ENCODE measurements around the gene FGD2.

The FGD2 gene, protein sequence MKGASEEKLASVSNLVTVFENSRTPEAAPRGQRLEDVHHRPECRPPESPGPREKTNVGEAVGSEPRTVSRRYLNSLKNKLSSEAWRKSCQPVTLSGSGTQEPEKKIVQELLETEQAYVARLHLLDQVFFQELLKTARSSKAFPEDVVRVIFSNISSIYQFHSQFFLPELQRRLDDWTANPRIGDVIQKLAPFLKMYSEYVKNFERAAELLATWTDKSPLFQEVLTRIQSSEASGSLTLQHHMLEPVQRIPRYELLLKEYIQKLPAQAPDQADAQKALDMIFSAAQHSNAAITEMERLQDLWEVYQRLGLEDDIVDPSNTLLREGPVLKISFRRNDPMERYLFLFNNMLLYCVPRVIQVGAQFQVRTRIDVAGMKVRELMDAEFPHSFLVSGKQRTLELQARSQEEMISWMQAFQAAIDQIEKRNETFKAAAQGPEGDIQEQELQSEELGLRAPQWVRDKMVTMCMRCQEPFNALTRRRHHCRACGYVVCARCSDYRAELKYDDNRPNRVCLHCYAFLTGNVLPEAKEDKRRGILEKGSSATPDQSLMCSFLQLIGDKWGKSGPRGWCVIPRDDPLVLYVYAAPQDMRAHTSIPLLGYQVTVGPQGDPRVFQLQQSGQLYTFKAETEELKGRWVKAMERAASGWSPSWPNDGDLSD

DNA sequence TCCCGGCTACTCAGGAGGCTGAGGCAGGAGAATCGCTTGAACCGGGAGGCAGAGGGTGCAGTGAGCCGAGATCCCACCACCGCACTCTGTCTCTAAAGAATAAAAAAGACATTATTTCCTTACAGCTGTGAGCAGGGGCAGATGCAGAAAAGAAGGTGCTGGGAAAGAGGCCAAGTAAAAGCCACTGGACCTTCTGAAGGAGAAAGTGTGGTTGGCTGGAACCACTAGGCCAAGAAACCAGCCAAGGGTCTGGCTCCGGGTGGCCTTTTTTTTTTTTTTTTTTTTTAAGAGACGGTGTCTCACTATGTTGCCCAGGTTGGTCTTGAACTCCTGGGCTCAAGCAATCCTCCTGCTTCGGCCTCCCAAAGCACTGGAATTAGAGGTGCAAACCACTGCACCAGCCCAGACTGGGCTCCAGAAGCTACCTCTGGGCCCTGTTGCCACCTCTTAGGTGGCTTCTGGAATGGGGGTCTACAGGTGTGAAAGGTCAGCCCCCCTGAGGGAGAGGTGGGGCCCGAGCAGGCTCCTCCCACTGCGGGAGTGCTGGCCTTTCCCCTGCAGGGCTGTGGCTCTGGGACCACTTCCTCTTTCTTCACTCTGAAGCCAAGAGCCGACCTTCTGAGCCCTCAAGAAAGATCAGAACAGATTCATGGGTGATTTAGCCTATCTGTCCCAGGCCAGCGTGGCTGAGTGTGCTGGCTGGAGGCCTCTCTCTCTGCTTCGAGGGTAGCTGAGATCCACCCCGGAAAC is at the start of gene FGD2:
TSS of gene FGD2 (plus strand) at position 595 of the 750 bp plus-strand sequence. CDS start 163 bp downstream, outside the sequence.
- no peaks in the 10 kb centered on the region for H3K27me3 ChIP-seq (ENCODE audit: control insufficient read depth in 1 of 2, insufficient read depth in 2 of 2, low read length in 2 of 2)
- H3K27ac ChIP-seq (ENCODE audit: low read depth, low read length) = peak within 1 kb of the TSS; percentile 44
- no peaks in the 10 kb centered on the region for H3K9me3 ChIP-seq (ENCODE audit: low read length)
- H3K36me3 ChIP-seq (ENCODE audit: insufficient read depth, low read length) = no peaks in the 10 kb centered on the region
- no peaks in the 10 kb centered on the region for H3K4me1 ChIP-seq (ENCODE audit: insufficient read depth, low read length)
- no peak within 1 kb of the TSS for H3K9ac ChIP-seq (ENCODE audit: low read length)
- no peak within 1 kb of the TSS for H3K4me3 ChIP-seq (ENCODE audit: low read depth in 1 of 2, low read length in 2 of 2)

DNA sequence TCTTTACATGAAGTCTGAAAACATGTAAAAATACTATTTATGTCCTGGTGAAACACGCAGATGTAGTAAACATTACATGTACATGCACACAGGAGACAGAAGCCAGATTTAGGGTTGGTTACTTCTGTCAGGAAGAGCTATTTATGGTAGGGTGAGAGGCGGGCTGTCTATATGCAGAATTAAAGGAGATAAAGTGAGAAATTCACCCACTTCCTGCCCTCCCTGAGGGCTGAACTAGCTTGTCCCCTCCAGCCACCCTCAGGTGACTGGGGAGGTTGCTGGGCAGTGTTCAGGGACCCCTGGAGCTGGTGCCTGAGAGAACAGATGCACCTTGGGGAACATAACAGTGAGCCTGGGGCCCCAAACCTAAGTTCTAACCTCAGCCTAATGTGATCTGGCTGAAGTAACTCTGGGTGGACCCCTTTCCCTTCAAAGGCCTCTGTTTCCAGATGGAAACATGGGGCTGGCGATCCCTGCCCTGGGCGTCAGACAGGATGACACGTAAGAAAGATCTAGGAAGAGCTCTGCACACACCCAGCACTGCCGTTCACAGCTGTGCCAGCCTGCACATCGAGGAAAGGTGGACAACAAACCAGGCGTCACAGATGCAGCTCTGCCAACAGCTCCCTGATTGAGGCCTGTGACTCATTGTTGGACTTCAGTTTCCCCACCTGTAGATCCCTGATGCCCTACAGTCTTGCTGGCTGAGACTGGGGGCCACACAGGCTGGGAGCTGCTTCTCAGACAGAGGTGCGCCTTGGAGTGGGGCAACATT is 49.6 kb upstream of the FGD2 start:
- H3K36me3 ChIP-seq (ENCODE audit: insufficient read depth, low read length) = no peaks in the 10 kb centered on the region
- H3K4me3 ChIP-seq (ENCODE audit: low read depth in 1 of 2, low read length in 2 of 2) = no peak overlapping the region
- no peak overlapping the region for H3K9ac ChIP-seq (ENCODE audit: low read length)
- H3K4me1 ChIP-seq (ENCODE audit: insufficient read depth, low read length) = no peaks in the 10 kb centered on the region
- no peaks in the 10 kb centered on the region for H3K9me3 ChIP-seq (ENCODE audit: low read length)
- H3K27ac ChIP-seq (ENCODE audit: low read depth, low read length) = no peak overlapping the region
- no peaks in the 10 kb centered on the region for H3K27me3 ChIP-seq (ENCODE audit: control insufficient read depth in 1 of 2, insufficient read depth in 2 of 2, low read length in 2 of 2)

DNA sequence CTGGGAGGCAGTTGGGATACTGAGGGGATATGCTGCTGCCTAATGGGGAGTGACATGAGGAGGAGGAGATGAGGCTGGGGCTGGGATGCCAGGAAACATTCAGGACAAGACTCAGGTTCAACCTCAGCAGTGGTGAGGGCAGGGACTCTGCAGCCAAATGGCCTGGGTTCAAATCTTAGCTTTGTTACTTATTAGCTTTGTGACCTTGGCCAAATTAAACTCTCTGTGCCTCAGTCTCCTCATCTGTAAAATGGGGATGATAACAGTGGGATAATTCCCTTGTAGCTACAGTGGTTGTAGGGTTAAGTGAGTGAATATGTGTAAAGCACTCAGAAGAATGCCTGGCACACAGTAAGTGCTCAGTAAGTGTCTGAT is 49.0 kb upstream of the FGD2 start:
- Histone ChIP-seq H3K4me3 (ENCODE audit: low read depth in 1 of 2, low read length in 2 of 2) (no peak overlapping the region), H3K27me3 (ENCODE audit: control insufficient read depth in 1 of 2, insufficient read depth in 2 of 2, low read length in 2 of 2) (no peaks in the 10 kb centered on the region), H3K36me3 (ENCODE audit: insufficient read depth, low read length) (no peaks in the 10 kb centered on the region), H3K4me1 (ENCODE audit: insufficient read depth, low read length) (no peaks in the 10 kb centered on the region), H3K27ac (ENCODE audit: low read depth, low read length) (no peak overlapping the region), H3K9me3 (ENCODE audit: low read length) (no peaks in the 10 kb centered on the region), H3K9ac (ENCODE audit: low read length) (no peak overlapping the region)

DNA sequence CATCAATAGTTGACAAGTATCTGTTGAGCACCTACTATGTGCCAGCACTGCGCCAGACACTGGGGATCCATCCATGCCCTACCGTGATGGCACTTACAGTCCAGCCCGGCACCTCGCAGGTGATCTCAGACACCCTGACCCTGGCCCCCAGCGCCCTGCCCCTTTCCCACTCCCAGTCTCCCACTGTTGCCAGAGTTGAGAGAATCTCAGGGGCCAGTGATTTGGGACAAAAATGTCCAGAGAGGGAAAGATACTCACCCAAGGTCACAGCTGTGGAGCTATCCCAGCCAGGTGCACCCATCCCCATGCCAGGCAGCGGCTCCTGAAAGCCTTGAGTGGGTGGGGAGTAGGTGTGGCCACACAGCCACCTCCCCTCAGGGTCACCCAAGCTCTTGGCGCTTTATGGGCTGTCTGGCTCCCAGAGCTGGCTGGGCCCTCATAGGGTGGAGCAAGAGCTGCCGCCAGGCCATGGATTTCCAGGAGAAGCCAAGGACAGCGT is 47.6 kb upstream of the FGD2 start:
- no peak overlapping the region for H3K27ac ChIP-seq (ENCODE audit: low read depth, low read length)

DNA sequence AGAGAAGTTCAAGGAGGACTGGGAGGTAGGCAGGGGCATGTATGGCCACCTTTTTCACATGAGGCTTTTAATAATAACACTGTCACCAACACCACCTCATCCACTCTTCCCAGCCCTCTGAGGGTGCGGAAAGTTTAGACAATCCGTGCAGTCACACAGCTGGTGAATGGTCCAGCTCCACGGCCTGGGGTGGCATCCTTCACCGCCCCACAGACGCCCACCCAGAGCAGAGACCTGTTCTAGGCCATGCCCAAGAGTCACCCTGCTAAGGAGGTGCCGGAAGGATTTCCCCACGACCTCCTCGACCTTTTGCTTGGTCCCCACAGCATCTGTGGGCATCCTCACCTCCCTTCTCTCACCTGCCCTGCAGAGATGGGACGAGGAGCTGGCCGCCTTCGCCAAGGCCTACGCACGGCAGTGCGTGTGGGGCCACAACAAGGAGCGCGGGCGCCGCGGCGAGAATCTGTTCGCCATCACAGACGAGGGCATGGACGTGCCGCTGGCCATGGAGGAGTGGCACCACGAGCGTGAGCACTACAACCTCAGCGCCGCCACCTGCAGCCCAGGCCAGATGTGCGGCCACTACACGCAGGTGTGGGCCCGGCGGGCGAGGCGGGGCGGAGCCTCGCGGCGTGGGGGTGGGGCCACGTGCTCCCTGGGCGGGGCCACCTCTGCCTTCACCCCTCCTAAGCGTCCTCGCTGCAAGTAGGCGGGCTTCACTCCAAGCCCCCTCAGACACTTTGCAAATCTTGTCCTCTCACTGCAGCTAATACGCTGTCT is 46.5 kb upstream of the FGD2 start:
- Histone ChIP-seq H3K4me1 (ENCODE audit: insufficient read depth, low read length) (peaks cover 2% of the 10 kb centered on the region), H3K27me3 (ENCODE audit: control insufficient read depth in 1 of 2, insufficient read depth in 2 of 2, low read length in 2 of 2) (no peaks in the 10 kb centered on the region), H3K9ac (ENCODE audit: low read length) (no peak overlapping the region), H3K4me3 (ENCODE audit: low read depth in 1 of 2, low read length in 2 of 2) (no peak overlapping the region), H3K27ac (ENCODE audit: low read depth, low read length) (no peak overlapping the region), H3K36me3 (ENCODE audit: insufficient read depth, low read length) (no peaks in the 10 kb centered on the region), H3K9me3 (ENCODE audit: low read length) (no peaks in the 10 kb centered on the region)

More for the DNA sequence above, 47.6 kb upstream of the FGD2 start:
- no peaks in the 10 kb centered on the region for H3K36me3 ChIP-seq (ENCODE audit: insufficient read depth, low read length)
- no peaks in the 10 kb centered on the region for H3K4me1 ChIP-seq (ENCODE audit: insufficient read depth, low read length)
- H3K4me3 ChIP-seq (ENCODE audit: low read depth in 1 of 2, low read length in 2 of 2) = no peak overlapping the region
- H3K27me3 ChIP-seq (ENCODE audit: control insufficient read depth in 1 of 2, insufficient read depth in 2 of 2, low read length in 2 of 2) = no peaks in the 10 kb centered on the region
- no peaks in the 10 kb centered on the region for H3K9me3 ChIP-seq (ENCODE audit: low read length)
- no peak overlapping the region for H3K9ac ChIP-seq (ENCODE audit: low read length)

DNA sequence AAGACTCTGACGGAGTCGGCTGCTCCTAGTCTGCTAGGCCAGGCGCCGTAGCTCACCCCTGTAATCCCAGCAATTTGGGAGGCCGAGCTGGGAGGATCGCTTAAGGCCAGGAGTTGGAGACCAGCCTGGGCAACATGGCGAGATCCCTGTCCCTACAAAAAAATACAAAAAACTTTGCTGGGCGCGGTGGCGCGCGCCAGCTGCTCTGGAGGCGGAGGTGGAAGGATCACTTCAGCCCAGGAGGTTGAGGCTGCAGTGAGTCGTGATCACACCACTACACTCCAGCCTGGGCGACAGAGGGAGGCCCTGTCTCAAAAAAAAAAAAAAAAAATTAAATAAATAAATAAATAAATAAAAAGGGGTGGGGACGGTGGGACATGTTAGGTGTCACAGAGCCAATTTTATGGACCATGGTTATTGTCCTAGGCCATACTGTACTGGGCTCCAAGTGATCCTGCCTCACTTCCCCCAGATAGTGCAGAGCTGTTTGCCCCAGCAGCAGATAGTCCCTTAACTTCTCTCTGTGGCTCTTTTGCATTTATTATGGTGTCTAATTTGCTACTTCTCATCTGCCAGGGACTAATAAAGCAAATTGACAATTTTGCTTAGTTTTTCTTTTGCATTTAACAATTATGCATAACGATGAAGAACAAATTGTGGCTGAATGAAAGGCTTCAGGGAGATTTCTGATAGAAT is 45.8 kb upstream of the FGD2 start:
- no peaks in the 10 kb centered on the region for H3K9me3 ChIP-seq (ENCODE audit: low read length)
- H3K4me1 ChIP-seq (ENCODE audit: insufficient read depth, low read length) = peaks cover 5% of the 10 kb centered on the region
- H3K36me3 ChIP-seq (ENCODE audit: insufficient read depth, low read length) = no peaks in the 10 kb centered on the region
- H3K27me3 ChIP-seq (ENCODE audit: control insufficient read depth in 1 of 2, insufficient read depth in 2 of 2, low read length in 2 of 2) = no peaks in the 10 kb centered on the region
- H3K4me3 ChIP-seq (ENCODE audit: low read depth in 1 of 2, low read length in 2 of 2) = no peak overlapping the region
- H3K9ac ChIP-seq (ENCODE audit: low read length) = no peak overlapping the region
- H3K27ac ChIP-seq (ENCODE audit: low read depth, low read length) = no peak overlapping the region

DNA sequence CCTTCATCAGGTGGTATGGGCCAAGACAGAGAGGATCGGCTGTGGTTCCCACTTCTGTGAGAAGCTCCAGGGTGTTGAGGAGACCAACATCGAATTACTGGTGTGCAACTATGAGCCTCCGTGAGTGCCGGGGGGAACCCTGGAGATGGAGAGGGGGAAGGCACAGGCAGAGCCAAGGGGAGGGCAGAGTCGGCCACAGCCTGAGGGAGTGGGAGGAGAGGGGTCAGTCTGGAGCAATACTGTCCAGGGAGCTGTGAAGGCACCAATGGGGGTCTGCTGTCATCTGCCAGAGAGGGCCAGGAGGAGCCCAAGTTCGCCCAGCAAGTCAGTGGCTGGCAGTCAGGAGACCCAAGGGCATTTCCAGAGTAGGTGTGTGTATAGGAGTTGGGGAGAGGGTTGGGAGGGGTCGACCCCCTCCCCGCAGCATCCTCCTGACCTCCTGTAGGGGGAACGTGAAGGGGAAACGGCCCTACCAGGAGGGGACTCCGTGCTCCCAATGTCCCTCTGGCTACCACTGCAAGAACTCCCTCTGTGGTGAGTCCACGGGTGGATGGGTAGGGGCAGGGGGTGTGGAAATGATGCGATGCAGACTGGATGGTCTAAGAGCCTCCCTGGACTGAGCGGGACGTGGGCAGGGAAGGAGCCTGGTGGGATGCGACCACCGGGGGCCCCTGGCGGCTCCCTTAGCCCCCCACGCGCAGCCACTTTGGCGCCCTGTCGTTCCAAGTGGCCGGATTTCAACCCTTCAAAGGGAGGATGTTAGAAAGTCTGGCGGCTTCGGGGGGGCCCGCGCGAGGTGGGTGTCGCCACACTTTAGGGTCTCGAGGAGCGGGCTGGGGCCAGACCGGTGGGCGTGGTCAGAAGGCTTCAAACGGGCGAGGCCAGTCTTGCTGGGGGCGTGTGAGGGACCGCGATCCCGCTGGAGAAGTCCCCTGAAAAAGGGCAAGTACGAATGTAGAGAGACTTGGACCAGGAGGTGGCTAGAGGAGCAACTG is 43.7 kb upstream of the FGD2 start:
- no peaks in the 10 kb centered on the region for H3K36me3 ChIP-seq (ENCODE audit: insufficient read depth, low read length)
- H3K9ac ChIP-seq (ENCODE audit: low read length) = no peak overlapping the region
- no peaks in the 10 kb centered on the region for H3K9me3 ChIP-seq (ENCODE audit: low read length)
- no peak overlapping the region for H3K4me3 ChIP-seq (ENCODE audit: low read depth in 1 of 2, low read length in 2 of 2)
- peaks cover 5% of the 10 kb centered on the region for H3K4me1 ChIP-seq (ENCODE audit: insufficient read depth, low read length)
- no peaks in the 10 kb centered on the region for H3K27me3 ChIP-seq (ENCODE audit: control insufficient read depth in 1 of 2, insufficient read depth in 2 of 2, low read length in 2 of 2)
- no peak overlapping the region for H3K27ac ChIP-seq (ENCODE audit: low read depth, low read length)

DNA sequence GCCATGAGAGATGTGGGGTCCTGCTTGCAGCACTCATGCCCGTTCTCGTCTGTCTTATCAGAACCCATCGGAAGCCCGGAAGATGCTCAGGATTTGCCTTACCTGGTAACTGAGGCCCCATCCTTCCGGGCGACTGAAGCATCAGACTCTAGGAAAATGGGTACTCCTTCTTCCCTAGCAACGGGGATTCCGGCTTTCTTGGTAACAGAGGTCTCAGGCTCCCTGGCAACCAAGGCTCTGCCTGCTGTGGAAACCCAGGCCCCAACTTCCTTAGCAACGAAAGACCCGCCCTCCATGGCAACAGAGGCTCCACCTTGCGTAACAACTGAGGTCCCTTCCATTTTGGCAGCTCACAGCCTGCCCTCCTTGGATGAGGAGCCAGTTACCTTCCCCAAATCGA is 42.6 kb upstream of the FGD2 start:
- Histone ChIP-seq H3K9me3 (ENCODE audit: low read length) (no peaks in the 10 kb centered on the region), H3K4me1 (ENCODE audit: insufficient read depth, low read length) (peaks cover 5% of the 10 kb centered on the region), H3K27ac (ENCODE audit: low read depth, low read length) (no peak overlapping the region), H3K36me3 (ENCODE audit: insufficient read depth, low read length) (peaks cover 10% of the 10 kb centered on the region), H3K9ac (ENCODE audit: low read length) (no peak overlapping the region), H3K27me3 (ENCODE audit: control insufficient read depth in 1 of 2, insufficient read depth in 2 of 2, low read length in 2 of 2) (no peaks in the 10 kb centered on the region), H3K4me3 (ENCODE audit: low read depth in 1 of 2, low read length in 2 of 2) (no peak overlapping the region)

DNA sequence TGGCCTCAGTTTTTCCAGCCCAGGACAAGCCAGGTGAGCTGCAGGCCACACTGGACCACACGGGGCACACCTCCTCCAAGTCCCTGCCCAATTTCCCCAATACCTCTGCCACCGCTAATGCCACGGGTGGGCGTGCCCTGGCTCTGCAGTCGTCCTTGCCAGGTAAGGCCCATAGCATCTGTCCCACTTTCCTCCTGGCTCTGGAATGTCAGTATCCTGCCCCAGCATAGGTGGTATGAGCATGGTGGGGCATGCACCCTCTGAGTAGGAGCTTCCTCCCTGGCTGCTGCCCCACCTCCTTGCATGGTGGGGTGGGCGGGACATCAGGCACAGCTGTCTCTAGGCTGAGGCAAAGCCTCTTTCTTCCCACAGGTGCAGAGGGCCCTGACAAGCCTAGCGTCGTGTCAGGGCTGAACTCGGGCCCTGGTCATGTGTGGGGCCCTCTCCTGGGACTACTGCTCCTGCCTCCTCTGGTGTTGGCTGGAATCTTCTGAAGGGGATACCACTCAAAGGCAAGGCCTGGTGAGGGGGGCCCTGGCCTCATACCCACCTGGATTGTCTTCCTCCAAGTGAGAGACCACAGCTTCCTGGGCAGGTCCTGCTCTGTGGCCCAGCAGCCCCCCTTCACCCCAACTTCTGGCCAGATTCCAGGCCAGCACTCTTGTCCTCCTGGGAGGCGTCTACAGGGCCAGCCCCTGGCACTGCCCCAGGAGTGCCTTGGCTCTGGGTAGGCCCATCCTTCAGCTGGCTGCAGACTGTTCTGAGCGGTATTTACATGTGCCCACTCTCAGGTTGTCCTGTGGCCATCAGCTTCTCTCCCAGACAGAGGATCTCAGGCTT is 41.8 kb upstream of the FGD2 start:
- Histone ChIP-seq H3K4me3 (ENCODE audit: low read depth in 1 of 2, low read length in 2 of 2) (no peak overlapping the region), H3K36me3 (ENCODE audit: insufficient read depth, low read length) (peaks cover 18% of the 10 kb centered on the region), H3K9ac (ENCODE audit: low read length) (no peak overlapping the region), H3K27ac (ENCODE audit: low read depth, low read length) (no peak overlapping the region), H3K27me3 (ENCODE audit: control insufficient read depth in 1 of 2, insufficient read depth in 2 of 2, low read length in 2 of 2) (no peaks in the 10 kb centered on the region), H3K4me1 (ENCODE audit: insufficient read depth, low read length) (peaks cover 5% of the 10 kb centered on the region), H3K9me3 (ENCODE audit: low read length) (no peaks in the 10 kb centered on the region)
